Erythroblast (primary cell): ENCODE results near the gene SOX6.

Experiments
- GATA1 ChIP-seq: IDR thresholded peaks from 2 replicates; pipeline ENCODE4 v1.6.1; 2011; ENCODE audit warnings: low read depth, mild to moderate bottlenecking, control low read depth, low read length, moderate library complexity
- POLR2A ChIP-seq: IDR thresholded peaks from 2 replicates; pipeline ENCODE4 v1.6.1; 2011; ENCODE audit warnings: mild to moderate bottlenecking, low read length

GRCh38 chr11:16110886-16111285, 245.5 kb downstream of the SOX6 start:
- no peak for TF ChIP-seq POLR2A
- no peak for TF ChIP-seq GATA1
